Subcutaneous adipose tissue (tissue), 4 donors: Measurements from ENCODE around the gene MAL. TPM values are rescaled to one million over a fixed set of nuclear protein-coding genes. Genes with fewer than 3 reads are reported as not detected.

Source experiments
- CTCF ChIP-seq: fragments of 450-650 bp; IDR thresholded peaks from one replicate; pipeline ENCODE4 v1.5.1; 2016; ENCODE audit warnings: low read depth, mild to moderate bottlenecking, control low read depth, antibody characterized with exemption, moderate library complexity
- total RNA-seq, 4 donors: library from RNA; depleted of rRNA; stranded (reverse); fragments of >200 nt; gene quantifications; one replicate each; pipeline ENCODE4 v1.1.0, GENCODE V29; 2016

The MAL gene
- total RNA-seq, 4 donors from 2014 or later = not detected

DNA sequence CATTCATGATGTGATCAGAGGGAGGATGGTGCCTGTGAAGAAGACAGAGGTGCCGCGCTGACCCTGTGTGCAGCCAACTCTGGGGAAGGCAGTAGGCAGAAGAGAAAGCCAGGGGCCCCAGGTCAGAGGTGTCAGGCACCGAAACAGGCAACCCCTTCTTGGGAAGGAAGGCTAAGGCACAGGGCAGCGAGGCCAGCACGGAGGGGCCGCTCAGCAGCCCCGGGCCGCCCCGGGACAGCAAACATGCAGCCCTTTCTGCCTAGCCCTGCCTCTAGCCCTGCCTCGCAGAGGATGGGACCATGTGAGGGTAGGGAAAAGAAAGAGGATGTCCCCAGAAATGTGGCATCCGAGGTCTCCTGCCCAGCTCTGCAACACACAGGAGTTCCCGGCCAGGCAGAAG, 7.7 kb upstream of the MAL start:
- no peak for TF ChIP-seq CTCF

DNA sequence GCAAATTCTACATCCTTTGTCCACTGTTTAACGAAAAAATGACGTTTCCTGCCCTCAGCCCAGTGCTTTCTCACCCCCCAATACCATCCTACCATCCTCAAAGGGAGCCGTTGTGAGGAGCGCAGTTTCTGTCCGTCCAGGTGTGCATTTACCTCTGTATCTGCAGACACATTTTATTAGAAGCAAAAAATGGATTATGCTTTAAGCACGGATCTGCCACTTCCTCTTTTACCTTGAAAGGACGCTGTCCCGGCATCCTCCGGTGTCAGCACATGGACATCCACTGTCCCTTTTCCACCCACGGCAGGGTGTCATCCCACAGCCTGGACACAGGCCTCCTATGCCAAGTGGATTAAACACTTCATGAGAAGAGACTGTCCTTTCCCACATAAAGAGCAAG, 7.2 kb upstream of the MAL start:
- no peak for TF ChIP-seq CTCF

DNA sequence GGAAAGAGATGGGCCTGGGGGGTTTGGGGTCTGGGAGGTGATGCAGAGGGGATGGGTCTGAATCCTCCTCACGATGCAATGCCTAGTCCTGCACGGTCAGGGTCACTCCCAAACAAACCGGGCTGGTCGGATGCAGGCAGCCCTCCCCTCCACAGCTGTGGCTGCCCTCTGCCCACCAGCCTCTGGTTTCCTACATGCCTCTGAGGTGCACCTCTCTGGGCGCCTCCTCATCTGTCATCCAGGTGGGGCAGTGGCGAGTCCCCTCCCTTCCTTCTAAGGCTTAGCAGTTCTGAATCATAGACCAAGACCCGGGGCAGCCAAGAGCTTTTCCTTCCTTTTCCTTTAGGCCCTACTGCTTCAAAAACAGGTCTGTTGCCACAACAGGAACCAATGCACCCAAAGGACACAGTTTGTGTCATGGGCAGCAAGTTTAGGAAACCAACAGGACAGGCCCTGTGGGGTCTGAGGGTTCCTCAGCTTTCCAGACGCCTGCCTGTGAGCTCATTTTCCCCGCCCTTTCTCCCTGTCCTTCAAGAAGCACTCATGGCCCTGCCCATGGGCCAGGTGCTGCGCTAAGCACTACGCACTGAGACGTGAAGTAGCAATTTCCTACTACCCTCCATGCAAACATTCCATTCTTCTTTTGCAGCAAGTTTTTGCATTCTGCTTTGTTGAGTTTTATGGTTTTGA, 6.5 kb upstream of the MAL start:
- TF ChIP-seq CTCF = no peak

- TF ChIP-seq CTCF = no peak
Observed at GRCh38 chr2:95019572-95019971, 5.9 kb upstream of the MAL start.

- TF ChIP-seq CTCF = no peak
Observed at GRCh38 chr2:95020275-95021022, 5.1 kb upstream of the MAL start.

DNA sequence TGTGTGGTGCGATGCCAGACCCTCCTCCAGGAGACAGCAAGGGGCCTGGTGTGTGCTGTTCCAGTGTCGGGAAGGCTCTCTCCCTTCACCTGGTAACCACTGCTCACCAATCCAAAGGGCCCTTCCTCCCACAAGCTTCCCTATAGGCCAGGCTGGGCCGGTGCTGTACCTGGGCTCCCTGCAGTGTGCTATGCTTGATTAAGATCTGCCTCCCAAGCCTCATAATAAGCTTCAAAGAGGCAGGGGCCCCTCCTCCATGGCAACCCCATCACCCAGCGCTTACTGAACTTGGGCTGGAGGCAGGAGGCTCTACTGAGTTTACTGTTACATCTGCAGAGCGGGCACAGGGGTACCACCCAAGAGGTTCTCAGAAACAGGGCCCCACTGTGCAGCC, 4.5 kb upstream of the MAL start:
- TF ChIP-seq CTCF = no peak

- no peak for TF ChIP-seq CTCF
Observed at GRCh38 chr2:95021847-95022246, 3.7 kb upstream of the MAL start.
